HEK293T (cell line): ENCODE results near the gene SKOR1.

Source experiments
- CTBP1 ChIP-seq: fragments of 450-650 bp; IDR thresholded peaks from 2 replicates; pipeline ENCODE4 v1.6.1; 2016; ENCODE audit warnings: borderline replicate concordance
- FOXA1 ChIP-seq: fragments of 450-650 bp; IDR thresholded peaks from 2 replicates; pipeline ENCODE4 v1.6.1; 2016; ENCODE audit warnings: mild to moderate bottlenecking
- FOXK2 ChIP-seq: fragments of 450-650 bp; IDR thresholded peaks from 2 replicates; pipeline ENCODE4 v1.6.1; 2016; ENCODE audit warnings: mild to moderate bottlenecking
- FOXM1 ChIP-seq: fragments of 450-650 bp; IDR thresholded peaks from 2 replicates; pipeline ENCODE4 v1.6.1; 2017; ENCODE audit warnings: mild to moderate bottlenecking, borderline replicate concordance
- HDGF ChIP-seq: fragments of 450-650 bp; IDR thresholded peaks from 2 replicates; pipeline ENCODE4 v1.6.1; 2017; ENCODE audit warnings: antibody characterized with exemption, borderline replicate concordance
- PKNOX1 ChIP-seq: fragments of 450-650 bp; IDR thresholded peaks from 2 replicates; pipeline ENCODE4 v1.6.1; 2016
- SP1 ChIP-seq: fragments of 450-650 bp; IDR thresholded peaks from 2 replicates; pipeline ENCODE4 v1.6.1; 2017
- SUZ12 ChIP-seq: fragments of 450-650 bp; IDR thresholded peaks from 2 replicates; pipeline ENCODE4 v1.6.1; 2016; ENCODE audit warnings: mild to moderate bottlenecking

- TF ChIP-seq FOXM1 (no peak), HDGF (no peak), SUZ12 (no peak), SP1 (no peak), FOXA1 (no peak), PKNOX1 (no peak), CTBP1 (no peak), FOXK2 (no peak)
These were observed 5.0 kb upstream of the SKOR1 start for GRCh38 chr15:67820122-67820991.
